ENCODE measurements around the gene DCLK3.

DCLK3 gene

GRCh38 chr3:36763850-36764703, at the start of gene DCLK3:
Gene DCLK3 (minus strand): TSS chr3:36764553. CDS start chr3:36764263, 290 bp downstream.
- no peak for DNase-seq

DNA sequence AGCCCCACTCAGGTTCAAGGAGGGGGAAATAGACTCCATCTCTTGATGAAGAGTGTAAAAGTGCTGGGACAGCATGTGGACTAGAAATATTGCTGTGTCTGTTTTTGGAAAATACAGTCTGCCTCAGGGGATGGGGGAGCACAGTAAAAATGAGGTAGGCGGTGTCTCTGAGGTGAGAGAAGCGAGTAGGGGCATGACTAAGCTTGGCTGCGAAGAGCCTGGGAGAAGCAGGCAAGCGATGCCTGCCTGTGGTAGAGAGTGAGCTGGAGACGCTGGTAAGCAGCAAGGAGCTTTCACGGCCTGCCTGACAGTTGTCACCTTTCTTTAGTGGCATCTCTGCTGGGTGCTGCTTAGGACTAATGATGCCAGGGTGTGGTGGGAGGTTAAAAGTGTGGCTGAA, 49.0 kb upstream of the DCLK3 start:
- no peak for DNase-seq

- DNase-seq: no peak
Observed at GRCh38 chr3:36812240-36812639, 47.9 kb upstream of the DCLK3 start.

DNA sequence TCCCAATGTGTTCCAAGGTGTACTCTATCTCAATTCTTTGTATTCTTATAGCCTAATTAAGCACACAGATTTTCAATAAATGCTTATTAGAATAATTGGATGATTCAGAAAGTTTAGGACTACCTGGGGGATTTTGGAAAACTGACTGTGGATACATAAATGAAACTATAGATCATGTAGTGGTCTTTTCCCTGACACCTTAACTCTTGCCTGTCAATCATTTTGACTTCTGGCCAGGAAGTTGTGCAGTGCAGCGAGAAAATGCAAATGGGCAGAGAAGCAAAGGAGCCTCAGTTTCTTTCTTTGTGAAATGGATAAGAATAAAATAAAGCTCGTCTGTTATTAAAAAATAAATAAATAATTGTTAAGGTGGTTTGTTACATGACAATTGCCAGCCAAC, 47.4 kb upstream of the DCLK3 start:
- DNase-seq: no peak

GRCh38 chr3:36804295-36805055, 40.1 kb upstream of the DCLK3 start:
- DNase-seq: no peak

DNA sequence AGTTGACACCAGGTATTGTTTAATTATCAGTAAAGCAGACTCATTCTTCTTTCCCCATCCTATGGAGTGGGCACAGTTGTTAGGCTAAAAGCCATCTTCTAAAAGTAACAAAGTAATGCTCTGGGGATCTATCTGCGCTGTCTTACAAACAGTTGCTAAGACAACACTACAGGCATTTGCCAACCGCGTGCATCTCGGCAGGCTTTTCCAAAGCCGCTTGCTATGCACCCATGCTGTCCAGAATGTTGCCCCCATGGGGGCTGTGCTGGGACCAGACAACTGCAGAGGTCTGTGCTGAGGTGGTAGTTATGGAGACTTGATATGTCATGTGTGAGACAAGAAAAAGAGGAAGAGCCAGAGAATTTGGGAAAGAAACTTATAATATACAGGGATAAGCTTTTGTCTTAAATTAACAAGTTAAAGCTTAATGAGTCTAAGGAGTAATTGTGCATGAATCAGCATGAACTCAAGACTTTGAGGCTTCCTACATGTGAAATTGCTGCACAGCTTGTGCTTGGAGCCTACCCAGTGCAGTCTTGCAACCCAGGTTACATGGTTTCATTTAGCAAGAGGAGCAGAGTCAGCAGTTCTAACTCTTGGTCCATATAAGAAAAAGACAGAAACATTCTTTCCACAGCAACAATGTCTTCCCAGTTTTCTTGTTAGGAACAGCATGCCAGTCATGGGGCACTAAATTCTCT, 38.9 kb upstream of the DCLK3 start:
- DNase-seq: no peak

DNA sequence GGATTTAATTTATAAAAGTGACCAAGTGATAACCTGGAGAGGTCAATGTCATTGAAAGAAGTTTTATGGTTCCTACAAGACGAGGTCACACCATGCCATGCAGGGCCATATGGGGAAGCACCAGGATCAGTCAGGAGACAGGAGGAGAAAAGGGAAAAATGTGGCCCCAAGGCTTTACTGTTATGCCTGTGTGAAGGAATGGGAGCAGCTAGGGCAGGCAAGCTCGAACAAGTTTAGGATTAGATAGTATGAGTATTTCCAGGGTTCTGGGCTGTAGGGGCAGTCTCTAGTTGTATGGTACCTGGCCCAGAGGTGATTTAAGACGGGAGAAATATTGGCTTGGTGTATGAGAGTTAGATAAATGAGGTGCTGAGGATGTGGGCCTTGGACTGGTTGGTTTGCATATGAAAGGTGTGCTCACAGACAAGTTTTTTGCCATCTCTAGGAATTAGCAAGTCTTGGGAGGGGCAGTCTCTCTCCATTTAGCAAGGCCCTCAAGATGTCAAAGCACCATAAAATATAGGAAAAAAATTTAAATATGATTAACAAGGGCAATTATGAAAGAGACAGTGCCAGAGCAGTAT, 36.3 kb upstream of the DCLK3 start:
- no peak for DNase-seq

DNA sequence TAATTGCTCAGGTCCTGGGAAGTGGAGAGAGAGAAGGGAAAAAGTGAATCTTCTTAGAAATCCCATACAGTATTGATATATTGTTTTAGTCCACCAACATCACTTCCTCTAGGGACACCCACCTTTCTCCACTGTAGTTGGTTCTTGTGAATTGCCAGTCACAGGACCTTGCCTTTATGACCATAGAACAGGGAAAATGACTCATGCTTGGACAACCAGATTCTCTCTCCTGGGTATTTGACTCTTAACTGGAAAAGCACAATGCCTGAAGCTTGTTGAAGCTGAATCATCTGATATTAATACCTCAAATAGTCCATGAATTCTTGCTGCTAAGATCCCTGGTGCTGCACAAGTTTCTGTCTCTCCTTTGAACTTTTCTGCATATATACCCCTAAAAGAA, 32.5 kb upstream of the DCLK3 start:
- no peak for DNase-seq

- no peak for DNase-seq
Observed at GRCh38 chr3:36796161-36796560, 31.8 kb upstream of the DCLK3 start.

DNA sequence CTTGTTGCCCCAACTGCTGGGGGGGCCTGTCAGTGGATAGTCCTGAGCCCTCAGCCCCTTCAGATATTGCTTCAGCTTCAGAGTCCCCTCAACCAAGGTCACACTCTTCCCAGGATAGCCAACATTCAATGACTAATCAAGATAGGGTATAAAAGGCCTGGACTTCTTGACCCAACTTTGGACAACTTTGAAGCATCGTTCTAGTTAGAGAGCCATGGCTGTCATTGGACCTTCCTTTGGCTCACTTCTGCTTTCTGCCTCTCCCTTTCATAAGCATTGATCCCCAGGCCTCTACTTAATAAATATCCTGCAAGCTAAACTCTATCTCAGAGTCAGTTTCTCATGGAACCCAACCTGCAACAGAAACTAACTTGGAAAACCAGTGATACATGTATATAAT, 31.3 kb upstream of the DCLK3 start:
- DNase-seq: no peak

- DNase-seq: no peak
Observed at GRCh38 chr3:36792342-36792741, 28.0 kb upstream of the DCLK3 start.

GRCh38 chr3:36790765-36791164, 26.4 kb upstream of the DCLK3 start:
- no peak for DNase-seq

- no peak for DNase-seq
Observed at GRCh38 chr3:36786921-36787890, 22.9 kb upstream of the DCLK3 start.

GRCh38 chr3:36784138-36784635, 19.8 kb upstream of the DCLK3 start:
- no peak for DNase-seq

GRCh38 chr3:36777424-36778218, 13.3 kb upstream of the DCLK3 start:
- DNase-seq: no peak

DNA sequence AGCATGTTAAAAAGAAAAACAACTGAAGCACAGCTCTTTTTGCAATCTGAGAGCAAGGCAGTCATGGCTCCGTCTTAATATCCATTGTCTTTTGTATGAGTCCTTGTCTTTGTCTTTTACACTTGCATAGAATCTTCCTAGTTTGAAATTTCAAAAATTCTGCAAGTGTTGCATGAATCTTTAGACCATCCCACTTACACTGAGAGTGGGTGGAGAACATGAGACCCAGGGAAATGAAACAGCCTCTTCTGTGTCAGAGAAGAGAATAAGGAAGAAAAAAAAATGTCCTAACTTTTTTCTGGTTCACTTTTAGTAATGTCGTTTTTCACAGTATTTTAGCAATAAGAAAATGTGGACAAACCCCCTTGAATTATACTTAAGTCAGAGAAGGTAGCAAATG, 12.1 kb upstream of the DCLK3 start:
- no peak for DNase-seq

- no peak for DNase-seq
Observed at GRCh38 chr3:36774052-36774451, 9.7 kb upstream of the DCLK3 start.

- no peak for DNase-seq
Observed at GRCh38 chr3:36771931-36772330, 7.6 kb upstream of the DCLK3 start.

GRCh38 chr3:36769926-36770325, 5.6 kb upstream of the DCLK3 start:
- no peak for DNase-seq

DNA sequence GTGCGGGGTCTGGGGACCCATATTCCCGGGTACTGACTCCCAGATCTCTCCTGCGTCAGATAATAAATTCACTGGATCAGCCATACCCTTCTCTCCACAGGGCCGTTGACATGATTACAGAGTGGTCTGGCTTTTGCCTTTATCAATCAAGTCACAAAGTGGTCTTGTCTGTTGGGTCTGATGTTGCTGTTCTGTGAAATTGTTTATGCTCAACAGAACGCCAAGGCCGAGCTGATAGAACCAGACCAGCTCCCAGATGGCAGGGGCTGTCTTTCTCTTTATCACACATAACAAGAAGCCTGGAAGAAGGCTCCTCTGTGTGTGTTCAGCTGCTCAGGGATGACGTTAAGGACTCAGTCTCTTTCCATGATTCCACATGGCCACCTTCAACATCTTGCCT, 751 bp upstream of the DCLK3 start:
- DNase-seq: no peak

DNA sequence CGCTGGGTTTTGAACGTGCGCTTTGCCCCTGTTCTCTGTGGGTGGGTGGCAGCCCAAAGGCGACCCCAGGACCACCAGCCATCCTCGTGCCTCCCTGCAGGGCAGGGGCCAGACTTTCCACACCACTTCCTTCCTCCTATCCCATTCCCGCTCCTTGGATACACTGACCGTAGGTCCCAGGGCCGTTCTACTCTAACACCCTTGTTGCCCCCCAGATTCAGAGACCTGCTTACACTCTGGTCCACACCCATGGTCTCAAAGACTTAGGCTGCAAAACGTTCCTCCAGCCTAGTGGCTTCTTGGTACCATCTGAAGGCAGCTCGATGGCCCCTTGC, 318 bp upstream of the DCLK3 start:
- no peak for DNase-seq

All from DMS79 (cell line).